NCI-H2171 treated with DMSO at 0.1 percent for 48 hours (cell line): ENCODE measurements around the gene USP10.

Experiments
- DNase-seq: peaks from one replicate; lab custom pipeline; 2025; lab: John Stamatoyannopoulos, UW

USP10 gene

GRCh38 chr16:84804326-84804725 is 104.5 kb downstream of the USP10 start:
- DNase-seq: no peak

GRCh38 chr16:84806256-84806889 is 106.6 kb downstream of the USP10 start:
- DNase-seq: no peak

GRCh38 chr16:84806890-84807258 is 107.1 kb downstream of the USP10 start:
- no peak for DNase-seq

GRCh38 chr16:84807776-84808175 is 108.0 kb downstream of the USP10 start:
- no peak for DNase-seq

- DNase-seq: no peak
These were observed 109.0 kb downstream of the USP10 start for GRCh38 chr16:84808826-84809225.

- no peak for DNase-seq
These were observed 110.9 kb downstream of the USP10 start for GRCh38 chr16:84810518-84811273.

GRCh38 chr16:84811529-84811928 is 111.7 kb downstream of the USP10 start:
- no peak for DNase-seq

GRCh38 chr16:84813141-84813934 is 113.5 kb downstream of the USP10 start:
- no peak for DNase-seq

GRCh38 chr16:84815462-84815861 is 115.7 kb downstream of the USP10 start:
- DNase-seq: no peak

GRCh38 chr16:84816023-84816422 is 116.2 kb downstream of the USP10 start:
- no peak for DNase-seq

- no peak for DNase-seq
These were observed 116.7 kb downstream of the USP10 start for GRCh38 chr16:84816485-84816884.

- no peak for DNase-seq
These were observed 117.4 kb downstream of the USP10 start for GRCh38 chr16:84817206-84817605.

GRCh38 chr16:84817613-84818012 is 117.8 kb downstream of the USP10 start:
- no peak for DNase-seq

GRCh38 chr16:84818133-84818532 is 118.3 kb downstream of the USP10 start:
- no peak for DNase-seq

GRCh38 chr16:84818989-84819643 is 119.3 kb downstream of the USP10 start:
- DNase-seq: no peak

- DNase-seq: peak; percentile 95
These were observed 120.0 kb downstream of the USP10 start, which contains the start of gene CRISPLD2 for GRCh38 chr16:84819644-84820304. CRISPLD2 (plus strand) TSS chr16:84819985; CDS start chr16:84838496, 18,511 bp downstream.

GRCh38 chr16:84820305-84820684 is 120.5 kb downstream of the USP10 start:
- no peak for DNase-seq

GRCh38 chr16:84820771-84821170 is 121.0 kb downstream of the USP10 start:
- no peak for DNase-seq

- DNase-seq: no peak
These were observed 121.4 kb downstream of the USP10 start for GRCh38 chr16:84821179-84821578.

- no peak for DNase-seq
These were observed 122.2 kb downstream of the USP10 start for GRCh38 chr16:84821728-84822689.

GRCh38 chr16:84822990-84823389 is 123.2 kb downstream of the USP10 start:
- no peak for DNase-seq
